Retinal pigment epithelial cell (primary cell): ENCODE measurements around the gene PDIA4.

Experiments
- DNase-seq: peaks from one replicate; pipeline ENCODE4 v3.0.0-alpha.2; 2010; ENCODE audit warnings: low read depth
- H3K4me3 ChIP-seq: 2 replicates; pipeline ENCODE4 v1.5.1; 2011; ENCODE audit warnings: mild to moderate bottlenecking, low read length, control low read depth, moderate library complexity
- CTCF ChIP-seq: conservative IDR thresholded peaks from 2 replicates; pipeline ENCODE4 v1.5.1; 2011; ENCODE audit warnings: low read depth, low read length, control low read depth, inconsistent platforms

The PDIA4 gene

GRCh38 chr7:149003018-149003417 is 25.3 kb downstream of the PDIA4 start:
- no peak for TF ChIP-seq CTCF
- DNase-seq: no peak
- H3K4me3 ChIP-seq: no peak overlapping the region

GRCh38 chr7:149002604-149003003 is 25.7 kb downstream of the PDIA4 start:
- H3K4me3 ChIP-seq: no peak overlapping the region
- TF ChIP-seq CTCF: no peak

GRCh38 chr7:149001427-149002068 is 26.8 kb downstream of the PDIA4 start:
- H3K4me3 ChIP-seq: no peak overlapping the region
- no peak for DNase-seq
- TF ChIP-seq CTCF: no peak

More at GRCh38 chr7:149002604-149003003, 25.7 kb downstream of the PDIA4 start:
- no peak for DNase-seq

GRCh38 chr7:149000961-149001360 is 27.3 kb downstream of the PDIA4 start:
- no peak for DNase-seq
- TF ChIP-seq CTCF: no peak
- H3K4me3 ChIP-seq: no peak overlapping the region

GRCh38 chr7:148999192-148999591 is 29.1 kb downstream of the PDIA4 start:
- no peak for DNase-seq
- H3K4me3 ChIP-seq: no peak overlapping the region
- TF ChIP-seq CTCF: no peak

- no peak for TF ChIP-seq CTCF
- H3K4me3 ChIP-seq: no peak overlapping the region
- no peak for DNase-seq
Observed at GRCh38 chr7:148997497-148997896, 30.8 kb downstream of the PDIA4 start.

GRCh38 chr7:148994576-148994975 is 33.7 kb downstream of the PDIA4 start:
- no peak for TF ChIP-seq CTCF

More at GRCh38 chr7:148994576-148994975, 33.7 kb downstream of the PDIA4 start:
- no peak for DNase-seq
- H3K4me3 ChIP-seq: no peak overlapping the region
